ENCODE data around the gene CTCFL.

DNA sequence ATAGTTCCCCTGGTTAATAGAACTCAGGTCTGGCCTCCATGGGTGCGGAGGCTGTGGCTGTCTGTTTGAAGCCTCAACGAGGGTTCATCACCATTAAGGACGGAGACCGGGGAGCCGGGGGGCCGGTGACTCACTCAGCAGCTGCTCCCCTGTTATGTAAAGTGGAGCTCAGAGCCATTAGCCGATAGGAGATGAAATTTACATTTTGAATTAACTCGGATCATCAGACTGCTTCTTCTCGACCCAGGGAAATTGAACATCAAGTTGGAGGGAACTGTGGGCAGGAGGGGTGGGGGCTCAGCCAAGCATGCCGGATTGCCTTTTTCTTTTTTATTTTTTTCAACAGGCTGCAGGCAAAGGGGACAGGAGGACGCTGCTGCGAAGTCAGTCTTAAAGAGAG, 48.3 kb upstream of the CTCFL start:
- TF ChIP-seq, protein P1, sequence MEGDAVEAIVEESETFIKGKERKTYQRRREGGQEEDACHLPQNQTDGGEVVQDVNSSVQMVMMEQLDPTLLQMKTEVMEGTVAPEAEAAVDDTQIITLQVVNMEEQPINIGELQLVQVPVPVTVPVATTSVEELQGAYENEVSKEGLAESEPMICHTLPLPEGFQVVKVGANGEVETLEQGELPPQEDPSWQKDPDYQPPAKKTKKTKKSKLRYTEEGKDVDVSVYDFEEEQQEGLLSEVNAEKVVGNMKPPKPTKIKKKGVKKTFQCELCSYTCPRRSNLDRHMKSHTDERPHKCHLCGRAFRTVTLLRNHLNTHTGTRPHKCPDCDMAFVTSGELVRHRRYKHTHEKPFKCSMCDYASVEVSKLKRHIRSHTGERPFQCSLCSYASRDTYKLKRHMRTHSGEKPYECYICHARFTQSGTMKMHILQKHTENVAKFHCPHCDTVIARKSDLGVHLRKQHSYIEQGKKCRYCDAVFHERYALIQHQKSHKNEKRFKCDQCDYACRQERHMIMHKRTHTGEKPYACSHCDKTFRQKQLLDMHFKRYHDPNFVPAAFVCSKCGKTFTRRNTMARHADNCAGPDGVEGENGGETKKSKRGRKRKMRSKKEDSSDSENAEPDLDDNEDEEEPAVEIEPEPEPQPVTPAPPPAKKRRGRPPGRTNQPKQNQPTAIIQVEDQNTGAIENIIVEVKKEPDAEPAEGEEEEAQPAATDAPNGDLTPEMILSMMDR (IDR thresholded peaks at IDR 0.05; ENCODE audit: extremely low read depth in 1 of 2, insufficient read depth in 1 of 2, low read depth in 1 of 2, low read length in 2 of 2), result no peak
- TF ChIP-seq POLR2A (IDR thresholded peaks at IDR 0.05; ENCODE audit: low read depth, low read length) (no peak), POLR2AphosphoS5 (IDR thresholded peaks at IDR 0.05; ENCODE audit: insufficient read depth, low read depth, low read length) (no peak)

All from endothelial cell of umbilical vein (primary cell).